GM21619 (cell line): ENCODE results near the gene HSD17B3.
"Not testable (repeated sequence)": the region's sequence is repeated elsewhere in the genome, so short reads cannot be mapped to it uniquely, and the experiment has no call there.

ENCODE experiments used
- ATAC-seq: cut with Tn5 transposase; IDR thresholded peaks from one replicate; pipeline ENCODE4 v1.9.1; 2021; ENCODE audit not compliant: unreplicated experiment

HSD17B3 gene

GRCh38 chr9:96201140-96201539, 100.8 kb downstream of the HSD17B3 start:
- ATAC-seq = no peak

GRCh38 chr9:96199006-96199405, 103.0 kb downstream of the HSD17B3 start:
- no peak for ATAC-seq

- no peak for ATAC-seq
Measured at GRCh38 chr9:96195541-96195940, 106.4 kb downstream of the HSD17B3 start.

GRCh38 chr9:96193236-96193755, 108.7 kb downstream of the HSD17B3 start:
- no peak for ATAC-seq

GRCh38 chr9:96192710-96193109, 109.3 kb downstream of the HSD17B3 start:
- ATAC-seq = no peak

- no peak for ATAC-seq
Measured at GRCh38 chr9:96189995-96190394, 112.0 kb downstream of the HSD17B3 start.

- not testable (repeated sequence) for ATAC-seq
Measured at GRCh38 chr9:96189581-96189980, 112.4 kb downstream of the HSD17B3 start.

GRCh38 chr9:96188571-96188970, 113.4 kb downstream of the HSD17B3 start:
- no peak for ATAC-seq

GRCh38 chr9:96187151-96187555, 114.8 kb downstream of the HSD17B3 start:
- no peak for ATAC-seq

- no peak for ATAC-seq
Measured at GRCh38 chr9:96186591-96187011, 115.4 kb downstream of the HSD17B3 start.

GRCh38 chr9:96185518-96186156, 116.3 kb downstream of the HSD17B3 start:
- ATAC-seq = no peak
